Measurements from ENCODE around the gene GRM7.
"Not testable (repeated sequence)": the region's sequence is repeated elsewhere in the genome, so short reads cannot be mapped to it uniquely, and the experiment has no call there.

The GRM7 gene
- long read RNA-seq, donor 1: 0 reads
- long read RNA-seq, donor 2: 0 reads
- long read RNA-seq, donor 3: 0 reads
- long read RNA-seq, donor 4: 0 reads
- long read RNA-seq, donor 5: 0 reads
- long read RNA-seq, donor 6: 0 reads
- long read RNA-seq, donor 7: 0 reads
- long read RNA-seq, donor 8: 0 reads

DNA sequence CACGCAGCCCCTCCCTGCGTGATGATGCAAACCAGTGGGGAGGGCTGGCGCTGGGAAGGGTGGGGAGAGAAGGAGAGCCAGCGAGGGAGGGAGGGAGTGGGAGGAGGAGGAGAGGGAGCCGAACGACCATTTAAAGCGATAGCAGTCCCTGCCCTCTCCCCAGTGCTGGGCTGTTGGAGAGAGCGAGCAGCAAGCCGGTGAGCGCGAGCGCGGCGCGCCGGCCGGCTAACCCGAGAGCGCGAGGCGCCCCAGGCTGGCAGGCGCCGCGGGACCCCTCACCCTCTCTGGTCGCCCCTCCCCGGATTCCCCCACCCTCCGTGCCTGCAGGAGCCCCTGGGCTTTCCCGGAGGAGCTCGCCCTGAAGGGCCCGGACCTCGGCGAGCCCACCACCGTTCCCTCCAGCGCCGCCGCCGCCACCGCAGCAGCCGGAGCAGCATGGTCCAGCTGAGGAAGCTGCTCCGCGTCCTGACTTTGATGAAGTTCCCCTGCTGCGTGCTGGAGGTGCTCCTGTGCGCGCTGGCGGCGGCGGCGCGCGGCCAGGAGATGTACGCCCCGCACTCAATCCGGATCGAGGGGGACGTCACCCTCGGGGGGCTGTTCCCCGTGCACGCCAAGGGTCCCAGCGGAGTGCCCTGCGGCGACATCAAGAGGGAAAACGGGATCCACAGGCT lies at the start of gene GRM7:
TSS of gene GRM7 (plus strand) at position 162 of the 671 bp plus-strand sequence.
- peak; percentile 76 for DNase-seq

DNA sequence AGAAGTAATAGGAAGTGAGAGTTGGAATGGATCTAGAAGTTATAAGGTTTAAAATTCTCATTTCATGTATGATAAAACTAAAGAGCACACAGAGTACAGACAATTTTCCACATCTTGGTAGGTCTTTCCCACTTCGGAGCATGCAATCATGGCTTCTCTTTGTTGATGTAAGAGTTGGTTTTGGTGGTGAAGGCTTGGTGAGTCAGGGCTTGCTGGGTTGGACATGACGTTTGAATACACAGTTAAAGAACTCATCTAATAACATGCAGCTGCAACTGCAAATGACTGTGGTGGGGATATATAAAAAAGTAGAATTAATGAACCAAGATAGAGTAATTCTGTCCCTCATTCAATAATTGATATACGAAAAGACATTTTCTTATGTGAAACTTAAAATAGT lies 39.5 kb upstream of the GRM7 start:
- DNase-seq: no peak

DNA sequence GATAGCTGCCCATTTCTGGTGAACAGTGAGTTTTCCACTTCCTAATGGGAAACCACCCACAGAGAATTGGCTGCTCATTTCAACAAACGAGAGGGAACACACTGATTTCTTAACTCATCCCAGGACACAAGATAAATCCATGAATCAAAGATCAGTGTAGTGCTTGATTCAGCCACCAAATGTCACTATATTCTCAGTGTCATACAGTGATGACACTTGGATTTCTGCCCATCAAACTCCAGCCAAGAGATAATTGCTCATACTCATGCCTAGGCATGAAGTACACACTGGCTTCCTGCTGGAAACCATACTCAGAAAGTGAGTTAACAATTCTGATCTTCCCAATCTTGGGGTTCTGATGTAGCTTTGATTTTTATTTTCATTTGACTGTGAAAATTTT lies 35.4 kb upstream of the GRM7 start:
- no peak for DNase-seq

DNA sequence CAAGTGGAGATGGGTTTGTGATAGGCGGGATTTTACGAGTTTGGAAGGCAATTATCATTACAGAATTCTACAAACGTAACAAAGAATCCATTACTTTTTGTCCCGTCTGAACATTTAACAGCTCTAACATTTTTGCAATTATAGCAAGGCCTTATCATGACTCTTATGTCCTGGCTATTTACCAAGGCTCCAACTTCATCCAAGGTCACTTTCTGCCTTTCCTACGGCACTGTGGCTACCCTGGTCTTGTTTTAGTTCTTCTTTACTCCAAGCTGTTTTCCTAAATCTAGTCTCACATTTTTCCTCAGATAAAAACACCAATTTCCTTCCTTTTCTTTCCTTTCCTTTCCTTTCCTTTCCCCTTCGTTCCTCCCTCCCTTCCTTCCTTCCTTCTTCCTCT lies 33.5 kb upstream of the GRM7 start:
- no peak for DNase-seq

DNA sequence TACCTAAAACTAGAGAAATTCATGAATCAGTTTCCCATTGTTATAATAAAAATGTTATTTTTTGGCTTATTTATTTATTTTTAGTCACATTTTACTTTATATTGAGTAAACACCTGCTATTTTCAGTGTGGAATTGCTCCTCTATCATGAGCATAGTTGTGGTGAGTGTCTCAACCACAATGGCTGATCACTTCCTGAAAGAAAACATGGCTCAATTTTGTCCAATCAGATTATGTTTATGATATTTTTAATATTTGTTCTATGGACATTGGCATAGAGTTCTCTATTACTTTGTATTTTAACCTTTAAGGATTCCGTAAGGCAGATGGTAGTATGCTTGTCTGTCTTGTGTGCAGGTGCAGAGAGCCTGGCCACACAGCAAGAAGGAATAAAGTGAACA lies 16.2 kb upstream of the GRM7 start:
- DNase-seq: no peak

DNA sequence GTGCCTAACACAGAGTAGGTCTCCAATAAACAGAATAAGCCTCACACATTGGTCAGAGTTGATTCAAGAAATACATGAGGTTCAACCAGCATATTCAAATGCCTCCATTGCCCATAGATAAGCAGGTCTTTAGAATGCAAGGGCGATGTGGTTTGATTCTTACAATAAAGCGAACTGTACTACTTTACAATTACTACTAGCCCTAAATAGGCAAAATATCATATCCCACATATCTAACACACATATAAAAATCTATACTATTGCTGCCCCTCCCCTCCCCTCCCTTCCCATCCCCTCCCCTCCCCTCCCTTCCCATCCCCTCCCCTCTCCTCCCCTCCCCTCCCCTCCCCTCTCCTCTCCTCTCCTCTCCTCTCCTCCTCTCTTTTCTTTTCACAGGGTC lies 6.7 kb upstream of the GRM7 start:
- no peak for DNase-seq

DNA sequence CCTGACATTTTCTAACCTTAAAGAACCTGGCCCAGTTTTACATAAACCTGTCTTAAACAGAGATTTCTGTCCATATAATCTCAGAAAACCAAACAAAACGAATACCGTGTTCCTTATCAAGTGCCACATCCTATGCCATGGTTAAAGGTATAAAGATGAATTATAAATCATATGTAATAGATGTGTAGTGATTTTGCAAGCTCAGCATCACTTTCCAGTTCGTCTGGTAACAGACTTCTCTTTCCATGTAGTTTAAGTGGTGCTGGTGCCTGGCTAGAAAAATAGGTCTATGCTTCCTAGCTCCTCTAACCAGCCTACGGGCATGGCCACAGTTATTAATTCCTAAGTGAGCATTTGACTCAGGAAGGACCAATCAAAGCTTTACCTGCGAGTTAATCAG lies 3.4 kb upstream of the GRM7 start:
- no peak for DNase-seq

DNA sequence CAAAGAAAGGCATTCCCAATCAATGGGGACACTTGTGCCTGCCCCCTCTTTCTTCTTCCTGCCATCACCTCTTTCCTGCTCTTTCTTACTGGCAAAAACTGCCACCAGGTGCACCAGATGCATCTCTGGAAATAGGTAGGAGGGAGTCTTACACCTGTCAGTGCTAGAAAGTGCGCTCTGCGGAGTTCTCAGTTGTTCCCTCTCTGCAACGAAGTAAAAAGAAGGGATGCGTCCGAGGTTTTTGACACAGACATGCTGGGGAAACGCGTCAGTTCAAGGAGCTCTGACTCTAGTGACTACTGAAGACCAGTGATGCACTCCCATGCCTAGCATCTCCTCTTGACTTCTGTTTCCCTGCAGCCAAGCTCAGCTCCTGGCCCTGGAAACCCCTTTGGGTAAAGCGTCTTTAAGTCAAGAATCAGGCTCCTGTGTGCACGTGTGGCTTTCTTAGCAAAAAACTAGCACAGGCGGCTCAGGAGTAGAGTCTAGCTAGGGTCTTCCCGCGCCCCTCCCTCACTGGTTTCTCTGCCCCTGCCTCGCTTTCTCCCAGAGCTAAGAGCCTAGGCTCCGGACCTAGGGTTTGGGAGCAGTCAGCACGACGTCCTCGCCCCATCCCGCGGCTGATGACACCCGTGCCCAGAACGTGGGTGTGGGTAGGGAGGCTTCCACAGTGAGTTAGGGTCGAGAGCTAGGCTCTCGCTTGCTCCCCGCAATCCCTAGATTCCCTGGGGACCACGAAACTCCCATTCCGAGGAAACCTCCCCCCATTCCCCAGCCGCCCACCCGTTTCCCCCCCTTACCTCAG lies 564 bp upstream of the GRM7 start:
- DNase-seq: peak; percentile 54

DNA sequence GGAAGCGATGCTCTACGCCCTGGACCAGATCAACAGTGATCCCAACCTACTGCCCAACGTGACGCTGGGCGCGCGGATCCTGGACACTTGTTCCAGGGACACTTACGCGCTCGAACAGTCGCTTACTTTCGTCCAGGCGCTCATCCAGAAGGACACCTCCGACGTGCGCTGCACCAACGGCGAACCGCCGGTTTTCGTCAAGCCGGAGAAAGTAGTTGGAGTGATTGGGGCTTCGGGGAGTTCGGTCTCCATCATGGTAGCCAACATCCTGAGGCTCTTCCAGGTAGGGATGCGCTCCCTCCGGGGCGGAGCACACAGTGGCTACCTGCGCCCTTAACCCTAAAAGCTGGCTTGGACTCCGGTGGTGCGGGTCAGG lies 698 bp downstream of the GRM7 start:
- no peak for DNase-seq

DNA sequence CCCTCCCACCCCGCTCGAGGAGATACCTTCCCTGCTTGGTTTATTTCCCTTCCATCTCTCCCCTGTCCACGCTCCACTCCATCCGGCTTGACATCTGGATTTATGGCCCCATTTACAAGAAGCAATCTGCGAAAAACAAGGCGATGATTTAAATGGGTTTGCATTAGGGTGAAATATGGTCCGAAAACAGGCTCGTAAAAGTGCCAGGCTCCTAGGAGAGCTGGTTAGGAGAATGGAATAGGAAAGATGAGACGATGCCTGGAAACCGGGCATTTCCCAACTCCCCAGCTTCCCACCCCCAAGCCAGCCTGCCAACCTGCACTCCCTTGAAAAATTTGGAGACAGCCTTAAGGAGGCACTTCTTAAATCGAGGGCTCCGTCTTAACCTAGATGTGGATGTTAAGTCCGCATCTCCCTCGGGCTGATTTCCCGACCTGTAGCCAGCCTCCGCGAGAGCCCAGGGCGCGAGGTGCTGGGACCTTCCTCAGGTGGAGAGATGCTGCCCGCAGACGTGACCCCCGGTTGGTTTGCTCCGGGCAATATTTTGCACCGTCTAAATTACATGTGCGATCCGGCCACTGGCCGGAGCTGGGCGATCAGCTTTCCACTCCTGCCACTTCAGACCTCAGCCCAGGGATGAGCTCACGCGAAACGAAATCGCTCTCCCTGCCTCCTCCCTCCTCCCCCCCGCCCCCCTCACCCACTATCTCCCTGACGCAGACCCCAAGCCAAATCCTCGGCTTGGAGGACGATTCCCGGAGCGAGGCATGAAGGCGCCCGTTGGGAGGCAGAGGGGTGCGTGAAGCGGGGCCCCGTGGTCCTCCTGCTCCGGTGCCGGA lies 1.3 kb downstream of the GRM7 start:
- DNase-seq: peak; percentile 60

DNA sequence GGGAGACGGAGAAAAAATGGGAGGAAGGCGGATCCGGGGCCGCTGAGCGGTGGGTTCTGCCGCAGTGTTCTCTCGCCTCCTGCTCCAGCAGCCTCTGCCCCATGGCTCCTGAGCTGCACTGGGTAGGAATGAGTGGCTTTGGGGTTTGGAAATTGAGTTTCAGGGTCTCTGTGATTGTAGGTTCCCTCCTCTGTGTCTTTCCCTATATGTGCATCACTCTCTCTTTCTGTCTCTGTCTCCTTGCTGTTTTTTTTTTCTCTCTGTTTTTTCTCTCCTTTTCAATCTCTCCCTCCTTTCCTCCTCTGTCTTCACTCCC lies 1.9 kb downstream of the GRM7 start:
- peak; percentile 42 for DNase-seq

DNA sequence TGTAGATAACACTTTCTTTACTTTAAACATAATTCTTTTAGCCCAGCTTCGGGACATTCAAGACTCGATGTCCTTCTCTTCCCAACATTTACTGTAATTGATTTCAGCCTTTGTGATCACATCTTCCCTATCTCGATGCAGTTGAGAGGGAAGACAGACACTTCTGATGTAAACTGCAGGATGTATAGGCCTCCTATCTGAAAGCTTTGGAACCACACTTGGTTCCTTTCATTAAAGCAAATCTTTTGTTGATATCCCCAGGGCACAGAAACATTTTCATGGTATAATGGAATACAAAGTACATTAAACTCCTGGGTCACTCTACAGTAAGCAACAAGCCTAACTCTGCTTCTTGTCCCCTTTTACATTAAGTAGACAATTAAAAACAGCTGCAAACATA lies 6.4 kb downstream of the GRM7 start:
- no peak for DNase-seq

DNA sequence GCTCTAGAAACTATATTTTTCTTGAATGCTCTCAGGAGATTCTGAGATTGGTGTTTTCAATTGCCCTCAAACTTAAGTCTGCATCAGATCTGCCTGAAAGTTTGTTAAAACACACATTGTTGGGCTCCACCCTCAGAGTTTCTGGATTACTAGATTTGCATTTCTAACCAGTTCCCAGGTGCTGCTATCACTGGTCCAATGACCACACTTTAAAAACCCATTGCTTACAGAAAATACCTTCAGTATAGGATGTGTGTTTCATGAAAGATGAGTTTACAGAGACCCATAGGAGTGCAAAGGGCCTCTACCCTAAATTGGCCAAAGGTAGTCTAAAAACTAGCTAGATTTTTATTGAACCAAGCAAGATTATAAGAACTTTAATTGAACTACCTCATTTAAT lies 17.8 kb downstream of the GRM7 start:
- no peak for DNase-seq

DNA sequence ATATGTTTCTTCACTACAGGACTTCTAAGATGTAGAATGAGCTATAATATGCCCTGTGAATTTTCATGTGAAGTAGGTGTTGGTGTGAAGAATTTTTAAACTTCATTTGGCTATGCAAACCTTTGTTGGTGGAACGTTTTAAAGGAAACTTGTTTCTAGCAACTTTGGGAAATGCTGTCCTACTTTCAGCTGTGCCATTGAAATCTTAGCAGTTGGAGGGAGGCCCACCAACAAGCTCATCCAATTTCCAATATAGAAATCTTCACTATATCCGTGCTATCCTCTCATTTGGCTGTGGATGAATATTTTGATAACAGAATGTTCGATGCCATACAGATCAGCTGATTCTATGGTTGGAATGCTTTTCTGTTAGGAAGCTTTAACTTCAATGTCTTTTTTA lies 51.3 kb downstream of the GRM7 start:
- no peak for DNase-seq

DNA sequence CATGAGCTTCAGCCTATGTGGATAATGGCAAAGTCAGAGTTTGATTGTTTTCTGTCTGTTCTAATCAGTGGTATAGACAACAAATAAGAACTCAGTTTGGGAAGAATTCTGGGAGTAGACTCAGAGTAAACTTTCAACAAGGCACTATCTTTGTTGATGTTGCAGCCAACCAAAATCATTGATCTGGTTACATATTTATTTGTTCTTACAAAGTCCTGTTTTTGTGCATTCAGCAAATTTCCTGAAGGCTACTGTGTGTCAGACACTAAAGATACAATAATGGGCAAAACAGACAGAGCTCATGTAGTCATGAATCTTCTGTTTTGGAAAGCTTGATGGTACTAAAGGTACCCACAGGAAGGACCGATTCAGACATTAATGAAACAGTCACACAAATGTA lies 55.0 kb downstream of the GRM7 start:
- no peak for DNase-seq

DNA sequence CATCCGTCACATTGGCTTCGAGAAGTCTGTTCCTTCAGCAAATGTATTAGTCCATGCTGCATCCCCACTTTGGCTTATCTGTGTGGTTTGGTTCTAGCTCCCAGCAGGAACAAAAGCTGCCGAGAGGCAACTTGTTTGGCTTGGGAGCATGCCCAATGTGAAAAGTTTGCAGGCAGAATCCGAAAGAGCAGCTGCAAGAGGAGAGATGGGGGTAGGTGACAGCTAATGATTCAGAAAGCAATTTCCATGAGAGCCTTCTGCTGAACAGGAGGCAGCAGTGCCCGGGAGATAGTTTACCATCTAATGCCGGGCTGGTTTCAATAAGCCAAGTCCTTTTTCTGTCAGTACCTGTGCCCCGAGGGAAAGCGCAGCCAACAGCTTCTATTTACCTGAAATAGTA lies 60.2 kb downstream of the GRM7 start:
- no peak for DNase-seq

DNA sequence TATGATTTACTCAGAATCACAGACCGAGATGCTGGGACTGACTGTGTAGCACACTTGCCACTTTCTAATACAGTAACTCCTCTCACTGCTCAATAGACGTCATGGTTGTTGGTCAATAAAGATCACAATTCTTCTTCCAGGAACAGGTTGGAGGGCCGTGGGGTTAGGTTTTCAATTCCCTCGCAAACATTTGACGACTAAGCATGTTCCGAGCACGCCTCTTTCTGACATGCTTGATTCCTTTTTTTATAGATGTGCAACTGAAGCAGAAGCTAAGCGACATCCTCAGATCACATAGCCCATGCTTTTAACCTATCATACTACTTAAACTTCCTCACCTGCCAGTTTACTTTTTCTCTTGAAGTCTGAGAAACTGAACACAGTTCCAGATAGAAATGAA lies 61.0 kb downstream of the GRM7 start:
- DNase-seq: no peak

DNA sequence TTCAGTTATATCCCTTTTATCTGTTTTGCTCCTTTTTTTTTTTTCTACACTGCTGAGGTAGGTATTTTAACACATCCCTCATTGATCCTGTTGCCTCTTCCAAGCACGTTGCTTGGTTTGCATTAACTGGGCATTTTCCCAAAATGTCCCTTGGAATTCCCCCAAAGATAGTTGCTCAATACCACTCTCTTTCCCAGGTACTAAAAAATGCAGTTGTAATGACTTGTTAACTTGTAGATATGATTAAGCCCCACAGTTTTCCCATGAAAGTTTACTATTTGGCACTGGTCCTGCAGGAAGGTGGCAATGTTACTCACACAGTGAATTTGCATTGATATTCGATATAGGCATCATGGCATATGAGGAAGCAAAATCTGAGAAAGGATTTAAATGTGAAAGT lies 67.1 kb downstream of the GRM7 start:
- DNase-seq: no peak

DNA sequence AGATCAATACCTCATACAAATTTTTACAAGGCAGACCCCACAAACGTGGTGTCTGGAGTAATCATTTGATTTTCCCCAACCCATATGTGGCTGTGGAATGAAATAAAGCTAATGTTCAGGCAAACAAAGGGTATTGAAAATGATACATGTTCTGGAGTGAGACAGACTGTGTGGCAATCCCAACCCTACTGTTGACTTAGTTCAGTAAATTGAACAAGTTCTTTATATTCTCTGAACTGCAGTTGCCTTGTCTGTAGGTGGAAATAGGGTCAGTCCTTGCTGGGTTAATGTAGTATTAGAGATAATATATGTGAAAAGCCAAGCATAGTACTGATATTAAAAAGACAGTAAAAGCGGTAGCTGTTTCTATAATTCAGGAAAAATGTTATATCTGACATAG lies 69.0 kb downstream of the GRM7 start:
- DNase-seq: no peak

DNA sequence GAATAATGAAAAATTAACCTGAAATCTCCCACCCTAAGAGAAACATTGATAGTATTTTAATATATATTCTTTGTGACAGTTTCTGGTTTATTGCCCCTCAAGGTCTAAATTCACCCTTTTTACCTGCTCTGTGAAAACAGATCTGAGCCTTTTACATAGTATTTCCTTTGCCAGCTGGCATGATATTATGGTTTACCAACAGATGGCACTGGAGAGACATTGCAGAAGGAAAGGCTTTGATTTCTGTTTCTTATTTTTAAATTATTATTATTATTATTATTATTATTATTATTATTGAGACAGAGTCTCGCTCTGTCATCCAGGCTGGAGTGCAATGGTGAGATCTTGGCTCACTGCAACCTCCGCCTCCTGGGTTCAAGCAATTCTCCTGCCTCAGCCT lies 74.5 kb downstream of the GRM7 start:
- DNase-seq: not testable (repeated sequence)

DNA sequence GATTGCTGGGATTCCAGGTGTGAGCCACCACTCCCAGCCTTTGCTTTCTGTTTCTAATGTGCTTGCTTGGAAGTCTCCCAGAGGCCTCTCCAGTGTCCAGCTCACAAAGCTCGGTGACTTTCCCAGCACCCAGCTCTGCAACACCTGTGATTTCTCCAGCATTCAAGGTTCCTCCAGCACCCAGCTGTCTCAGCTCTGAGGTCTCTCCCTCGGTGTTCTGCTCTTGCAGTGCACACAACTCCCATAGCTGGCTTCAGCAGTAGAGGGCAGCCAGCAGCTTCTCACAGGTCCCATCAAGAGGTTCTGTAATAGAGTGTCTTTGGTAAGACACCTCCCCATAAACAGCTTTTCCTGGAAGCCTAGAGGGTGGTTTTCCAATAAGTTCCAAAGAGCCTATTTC lies 75.1 kb downstream of the GRM7 start:
- no peak for DNase-seq

DNA sequence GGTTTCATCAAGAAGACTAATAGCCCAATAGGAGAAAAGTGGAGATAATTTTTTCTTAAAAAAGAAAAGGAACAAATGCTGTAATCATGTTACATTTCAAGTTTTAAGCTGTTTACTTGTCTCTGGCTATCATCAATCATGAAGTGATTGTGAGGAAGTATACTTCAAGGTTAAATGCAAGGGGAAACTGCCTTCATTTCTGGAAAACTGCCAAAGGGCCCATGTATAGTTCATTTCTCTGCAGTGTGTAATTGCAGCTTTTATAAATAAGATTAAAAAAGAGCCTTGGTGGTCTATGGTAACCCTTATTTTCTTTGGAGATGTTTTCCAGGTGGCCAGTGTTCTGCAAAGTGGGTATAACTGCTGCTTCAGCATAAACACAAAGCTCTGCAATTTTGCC lies 101.9 kb downstream of the GRM7 start:
- no peak for DNase-seq

DNA sequence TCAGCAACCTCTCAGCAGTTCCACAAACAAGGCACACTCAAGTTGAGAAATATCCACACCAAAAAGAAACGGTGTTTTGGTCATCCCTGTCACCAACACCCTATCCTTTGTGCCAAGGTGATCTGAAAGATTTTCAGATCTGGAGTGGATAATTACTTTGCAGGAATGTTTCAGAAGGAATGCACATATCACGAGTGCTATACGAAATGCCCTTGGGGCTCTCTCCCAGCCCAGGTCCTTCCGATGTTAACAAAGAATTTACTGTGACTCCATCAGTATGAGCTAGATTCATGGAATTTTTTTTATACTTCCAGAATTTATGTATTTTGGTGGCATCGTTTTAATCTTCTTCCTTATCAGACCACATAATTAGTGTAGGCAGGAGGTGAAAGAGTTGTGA lies 105.0 kb downstream of the GRM7 start:
- DNase-seq: no peak

Data from right kidney (tissue), 9 donors.